Astrocyte (in vitro differentiated cells and primary cell): ENCODE data around the gene SLIT3. TPM values are rescaled to one million over a fixed set of nuclear protein-coding genes. Genes with fewer than 3 reads are reported as not detected.

Source experiments
- DNase-seq: peaks from one replicate; pipeline ENCODE4 v3.0.0-alpha.2; 2010; ENCODE audit warnings: low read depth
- FAIRE-seq: peaks from 2 replicates; lab custom pipeline; 2011; peaks lifted over from hg19 to GRCh38; lab: Jason Lieb, UNC
- H2AFZ ChIP-seq: 2 replicates; pipeline ENCODE4 v1.6.0; 2012; ENCODE audit warnings: low read depth, low read length, inconsistent platforms
- H3K27ac ChIP-seq: 2 replicates; pipeline ENCODE4 v1.5.1; 2011; ENCODE audit warnings: low read depth, low read length, inconsistent platforms
- H3K27me3 ChIP-seq: 2 replicates; pipeline ENCODE4 v1.6.0; 2011; ENCODE audit warnings: low read length, inconsistent platforms; ENCODE audit not compliant: insufficient read depth
- H3K36me3 ChIP-seq: 2 replicates; pipeline ENCODE4 v1.5.1; 2011; ENCODE audit warnings: low read length, inconsistent platforms; ENCODE audit not compliant: insufficient read depth
- H3K4me1 ChIP-seq: 2 replicates; pipeline ENCODE4 v1.5.1; 2011; ENCODE audit warnings: low read length, inconsistent platforms; ENCODE audit not compliant: insufficient read depth
- H3K4me2 ChIP-seq: 2 replicates; pipeline ENCODE4 v1.6.0; 2012; ENCODE audit warnings: low read length, inconsistent platforms
- H3K4me3 ChIP-seq: 2 replicates; pipeline ENCODE4 v1.5.1; 2011; ENCODE audit warnings: low read depth, mild to moderate bottlenecking, low read length, inconsistent platforms; ENCODE audit not compliant: insufficient read depth
- H3K79me2 ChIP-seq: 2 replicates; pipeline ENCODE4 v1.6.0; 2012; ENCODE audit warnings: mild to moderate bottlenecking, low read length, inconsistent platforms; ENCODE audit not compliant: insufficient read depth
- H3K9ac ChIP-seq: 2 replicates; pipeline ENCODE4 v1.6.0; 2012; ENCODE audit warnings: mild to moderate bottlenecking, low read length, inconsistent platforms
- H3K9me3 ChIP-seq: 2 replicates; pipeline ENCODE4 v1.5.1; 2012; ENCODE audit warnings: low read depth, mild to moderate bottlenecking, low read length, inconsistent platforms; ENCODE audit not compliant: insufficient read depth
- H4K20me1 ChIP-seq: 2 replicates; pipeline ENCODE4 v1.6.0; 2012; ENCODE audit warnings: low read length, inconsistent platforms; ENCODE audit not compliant: insufficient read depth
- H3K27ac Mint-ChIP-seq: one replicate; pipeline ENCODE4 v1.8.0; 2021; ENCODE audit warnings: mild to moderate bottlenecking, mixed read lengths; ENCODE audit not compliant: unreplicated experiment
- H3K27me3 Mint-ChIP-seq: one replicate; pipeline ENCODE4 v1.8.0; 2021; ENCODE audit warnings: low read depth, mixed read lengths; ENCODE audit not compliant: unreplicated experiment
- H3K36me3 Mint-ChIP-seq: one replicate; pipeline ENCODE4 v1.8.0; 2021; ENCODE audit warnings: low read depth, mixed read lengths; ENCODE audit not compliant: unreplicated experiment
- H3K4me1 Mint-ChIP-seq: one replicate; pipeline ENCODE4 v1.8.0; 2021; ENCODE audit warnings: low read depth, mixed read lengths; ENCODE audit not compliant: unreplicated experiment
- H3K4me3 Mint-ChIP-seq: one replicate; pipeline ENCODE4 v1.8.0; 2021; ENCODE audit warnings: mild to moderate bottlenecking, moderate library complexity, mixed read lengths; ENCODE audit not compliant: unreplicated experiment
- H3K9me3 Mint-ChIP-seq: one replicate; pipeline ENCODE4 v1.8.0; 2021; ENCODE audit warnings: mild to moderate bottlenecking, mixed read lengths; ENCODE audit not compliant: unreplicated experiment
- CTCF ChIP-seq: IDR thresholded peaks from 2 replicates; pipeline ENCODE4 v1.5.1; 2011; ENCODE audit warnings: low read depth, mild to moderate bottlenecking, inconsistent platforms, low read length, moderate library complexity; ENCODE audit not compliant: insufficient read depth
- EZH2 ChIP-seq: IDR thresholded peaks from 2 replicates; pipeline ENCODE4 v1.6.1; 2012; ENCODE audit warnings: mild to moderate bottlenecking, low read length, inconsistent platforms; ENCODE audit not compliant: insufficient read depth
- total RNA-seq: library from RNA; stranded (reverse); gene quantifications from 2 replicates; pipeline ENCODE4 v1.2.1, GENCODE V29; 2021

SLIT3 gene
- total RNA-seq, 1 donor from 2014 or later = 20.7 TPM

DNA sequence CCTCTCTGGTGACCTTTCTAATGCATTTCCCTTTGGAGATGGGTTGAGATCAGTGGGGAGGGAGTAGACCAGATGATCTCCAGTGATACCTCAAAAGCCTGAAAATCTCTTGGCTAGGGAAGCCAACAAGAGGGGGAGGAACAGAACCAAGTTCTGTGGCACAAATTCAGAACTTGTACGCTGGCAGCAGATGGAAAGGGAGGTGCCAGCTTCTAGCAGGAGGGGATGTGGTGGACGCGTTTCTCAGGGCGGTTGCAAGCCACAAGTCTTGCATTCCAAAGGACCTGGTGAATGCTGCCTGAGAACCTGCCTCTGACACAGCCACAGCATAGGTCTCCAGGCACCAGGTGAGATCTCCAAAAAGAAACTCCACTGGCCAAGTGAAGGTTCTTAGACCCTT lies 13.4 kb downstream of the SLIT3 start:
- Mint-ChIP-seq H3K27me3 (peaks cover 17% of the 10 kb centered on the region), H3K4me3 (no peak overlapping the region)
- TF ChIP-seq CTCF (no peak), EZH2 (no peak)

DNA sequence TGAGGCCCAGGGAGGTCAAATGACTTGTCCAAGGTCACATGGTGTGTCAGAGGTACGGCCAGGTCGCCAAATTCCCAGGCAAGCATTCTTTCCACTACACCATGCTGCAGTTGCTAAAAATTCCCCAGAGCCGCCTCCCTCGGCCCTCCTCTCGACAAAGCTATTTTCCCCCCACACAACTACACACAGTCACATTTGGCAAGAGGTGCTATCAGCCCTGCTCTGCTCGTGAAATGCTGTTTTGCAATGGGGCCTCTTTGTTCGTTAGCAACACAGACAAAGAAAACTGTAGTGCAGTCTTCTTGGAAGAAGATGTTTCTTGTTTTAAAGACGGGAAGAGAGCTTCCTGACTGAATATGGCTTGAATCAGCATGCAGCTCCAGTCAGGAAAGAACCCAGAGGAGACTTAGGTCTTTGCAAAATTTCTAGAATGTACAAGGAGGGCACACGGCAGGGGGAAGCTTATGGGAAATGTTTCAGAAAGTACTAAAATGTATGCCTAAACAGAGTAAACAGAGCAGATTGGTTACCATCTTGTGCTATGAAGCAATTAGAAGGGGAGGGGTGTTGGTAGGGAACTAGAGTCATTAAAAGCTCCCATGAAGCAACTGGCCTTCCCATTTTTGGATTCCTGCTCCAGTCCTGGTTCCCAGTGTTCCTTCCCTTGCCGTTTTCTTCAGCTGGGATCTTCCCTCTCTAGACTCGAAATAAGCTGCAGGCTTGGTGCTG lies 14.2 kb downstream of the SLIT3 start:
- no peak overlapping the region for H3K9ac ChIP-seq
- peaks cover 17% of the 10 kb centered on the region for H3K27me3 Mint-ChIP-seq
- FAIRE-seq = no peak
- no peak overlapping the region for H3K4me3 Mint-ChIP-seq
- H3K79me2 ChIP-seq = no peaks in the 10 kb centered on the region
- no peak for DNase-seq
- H4K20me1 ChIP-seq = peaks cover 12% of the 10 kb centered on the region
- no peak overlapping the region for H3K4me2 ChIP-seq
- no peaks in the 10 kb centered on the region for H3K36me3 ChIP-seq
- TF ChIP-seq EZH2 (no peak), CTCF (no peak)
- peaks cover 7% of the 10 kb centered on the region for H3K36me3 Mint-ChIP-seq
- peaks cover 3% of the 10 kb centered on the region for H3K9me3 ChIP-seq
- H3K27ac ChIP-seq = no peak overlapping the region
- H3K27ac Mint-ChIP-seq = no peak overlapping the region
- no peak overlapping the region for H3K4me3 ChIP-seq
- H3K9me3 Mint-ChIP-seq = no peaks in the 10 kb centered on the region
- H2AFZ ChIP-seq = no peak overlapping the region
- peaks cover 4% of the 10 kb centered on the region for H3K4me1 Mint-ChIP-seq
- no peaks in the 10 kb centered on the region for H3K27me3 ChIP-seq
- H3K4me1 ChIP-seq = no peaks in the 10 kb centered on the region

More for the DNA sequence above, 13.4 kb downstream of the SLIT3 start:
- H3K9me3 Mint-ChIP-seq = no peaks in the 10 kb centered on the region
- Histone ChIP-seq H3K4me3 (no peak overlapping the region), H3K4me2 (no peak overlapping the region), H4K20me1 (peaks cover 12% of the 10 kb centered on the region), H3K27me3 (no peaks in the 10 kb centered on the region), H3K4me1 (no peaks in the 10 kb centered on the region), H3K9me3 (peaks cover 3% of the 10 kb centered on the region), H3K36me3 (no peaks in the 10 kb centered on the region), H2AFZ (no peak overlapping the region), H3K27ac (no peak overlapping the region), H3K79me2 (no peaks in the 10 kb centered on the region), H3K9ac (no peak overlapping the region)
- FAIRE-seq = no peak
- DNase-seq = no peak
- H3K27ac Mint-ChIP-seq = no peak overlapping the region
- peaks cover 4% of the 10 kb centered on the region for H3K4me1 Mint-ChIP-seq
- peaks cover 7% of the 10 kb centered on the region for H3K36me3 Mint-ChIP-seq

GRCh38 chr5:169283887-169284286 lies 17.1 kb downstream of the SLIT3 start:
- no peak overlapping the region for H3K27ac ChIP-seq
- no peak overlapping the region for H3K4me3 ChIP-seq
- H2AFZ ChIP-seq = no peak overlapping the region
- H4K20me1 ChIP-seq = peaks cover 5% of the 10 kb centered on the region
- Mint-ChIP-seq H3K27ac (no peak overlapping the region), H3K36me3 (peaks cover 4% of the 10 kb centered on the region), H3K4me3 (no peak overlapping the region), H3K9me3 (no peaks in the 10 kb centered on the region), H3K27me3 (peaks cover 10% of the 10 kb centered on the region), H3K4me1 (peaks cover 4% of the 10 kb centered on the region)
- no peaks in the 10 kb centered on the region for H3K79me2 ChIP-seq
- H3K9ac ChIP-seq = no peak overlapping the region
- TF ChIP-seq CTCF (no peak), EZH2 (no peak)
- peaks cover 3% of the 10 kb centered on the region for H3K9me3 ChIP-seq
- no peaks in the 10 kb centered on the region for H3K4me1 ChIP-seq
- no peaks in the 10 kb centered on the region for H3K27me3 ChIP-seq
- FAIRE-seq (no peak), DNase-seq (no peak)
- H3K36me3 ChIP-seq = no peaks in the 10 kb centered on the region
- H3K4me2 ChIP-seq = no peak overlapping the region
